ENCODE data around the gene SLC2A8.

SLC2A8 gene

GRCh38 chr9:127444921-127445850, 48.2 kb downstream of the SLC2A8 start:
- Histone ChIP-seq H4K91ac (ENCODE audit: low read depth, low read length, poor library complexity) (no peak overlapping the region), H3K27me3 (ENCODE audit: control insufficient read depth in 3 of 3, insufficient read depth in 3 of 3, low read depth in 1 of 3, low read length in 3 of 3) (no peaks in the 10 kb centered on the region), H3K14ac (ENCODE audit: low read length) (no peak overlapping the region), H2BK12ac (ENCODE audit: low read length) (no peak overlapping the region), H3K79me1 (ENCODE audit: low read depth, low read length) (peaks cover 2% of the 10 kb centered on the region), H2BK5ac (ENCODE audit: low read length) (no peak overlapping the region), H3K4me3 (ENCODE audit: low read length in 2 of 2) (no peak overlapping the region), H4K8ac (ENCODE audit: low read depth, low read length) (no peak overlapping the region), H2BK120ac (ENCODE audit: low read depth, low read length) (no peak overlapping the region), H3K4me2 (ENCODE audit: insufficient read depth, low read length, poor library complexity, severe bottlenecking) (no peak overlapping the region), H2AK5ac (ENCODE audit: low read depth, low read length) (no peak overlapping the region), H3K4ac (ENCODE audit: low read length) (no peak overlapping the region), H3K9ac (ENCODE audit: low read depth, low read length, poor library complexity) (no peak overlapping the region), H2AFZ (ENCODE audit: low read length) (no peak overlapping the region), H3K4me1 (ENCODE audit: control insufficient read depth in 2 of 2, insufficient read depth in 1 of 2, low read depth in 1 of 2, low read length in 2 of 2) (peaks cover 9 to 13% of the 10 kb centered on the region in 2 donors), H3K18ac (ENCODE audit: low read length) (no peak overlapping the region), H3K23ac (ENCODE audit: low read depth, low read length, poor library complexity) (no peak overlapping the region), H3K36me3 (replicated peaks in 1 of 2; ENCODE audit: control insufficient read depth in 2 of 2, insufficient read depth in 2 of 2, low read length in 2 of 2) (peaks cover 70 to 92% of the 10 kb centered on the region in 2 donors), H3K27ac (replicated peaks; ENCODE audit: low read length) (no peak overlapping the region), H2BK15ac (ENCODE audit: low read length) (no peak overlapping the region), H3K9me3 (replicated peaks in 1 of 2; ENCODE audit: control insufficient read depth in 2 of 2, insufficient read depth in 1 of 2, low read depth in 1 of 2, low read length in 2 of 2) (peaks cover 11 to 65% of the 10 kb centered on the region in 2 donors)
- DNase-seq (ENCODE audit: low spot score) = no peak
- WGBS, 2 donors (ENCODE audit: extremely low coverage in 2 of 2, insufficient read length in 2 of 2, insufficient replicate concordance in 1 of 2) = no CpG with 5 or more reads among the region's 15 CpGs

DNA sequence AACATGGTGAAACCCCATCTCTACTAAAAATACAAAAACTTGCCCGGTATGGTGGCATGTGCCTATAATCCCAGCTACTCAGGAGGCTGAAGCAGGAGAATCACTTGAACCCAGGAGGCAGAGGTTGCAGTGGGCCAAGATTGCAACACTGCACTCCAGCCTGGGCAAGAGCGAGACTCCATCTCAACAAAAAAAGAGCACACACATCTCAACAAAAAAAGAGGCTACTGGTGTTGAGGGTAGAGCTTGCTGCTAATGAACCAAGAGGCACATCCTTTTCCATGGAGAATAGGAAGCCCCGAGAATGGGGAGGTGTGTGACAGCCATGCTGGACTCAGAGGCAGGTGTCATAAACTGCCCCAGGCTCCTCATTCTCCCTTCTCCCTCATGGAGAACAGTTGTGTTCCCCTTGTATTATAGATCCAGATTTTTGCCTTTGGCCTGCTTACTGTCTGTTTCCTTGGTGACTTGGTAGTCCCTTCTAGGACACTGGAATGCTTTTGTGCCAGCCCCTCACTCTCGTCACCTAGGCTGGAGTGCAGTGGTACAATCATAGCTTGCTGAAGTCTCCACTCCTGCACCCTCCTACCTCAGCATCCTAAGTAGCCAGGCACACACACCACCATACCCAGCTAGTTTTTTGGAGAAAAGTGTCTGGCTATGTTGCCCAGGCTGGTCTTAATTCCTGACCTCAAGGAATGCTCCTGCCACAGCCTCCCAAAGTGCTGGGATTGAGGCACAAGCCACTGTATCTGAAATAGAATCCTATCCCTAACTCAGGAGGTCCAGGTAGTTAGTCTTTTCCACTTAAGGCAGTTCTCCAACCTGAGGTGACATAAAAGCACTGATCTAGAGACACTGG, 49.1 kb downstream of the SLC2A8 start:
- Histone ChIP-seq H4K91ac (ENCODE audit: low read depth, low read length, poor library complexity) (no peak overlapping the region), H2AFZ (ENCODE audit: low read length) (no peak overlapping the region), H3K4ac (ENCODE audit: low read length) (no peak overlapping the region), H2BK120ac (ENCODE audit: low read depth, low read length) (no peak overlapping the region), H3K23ac (ENCODE audit: low read depth, low read length, poor library complexity) (no peak overlapping the region), H3K4me1 (ENCODE audit: control insufficient read depth in 2 of 2, insufficient read depth in 1 of 2, low read depth in 1 of 2, low read length in 2 of 2) (peaks cover 9 to 15% of the 10 kb centered on the region in 2 donors), H2BK5ac (ENCODE audit: low read length) (no peak overlapping the region), H3K79me1 (ENCODE audit: low read depth, low read length) (peaks cover 3% of the 10 kb centered on the region), H3K4me2 (ENCODE audit: insufficient read depth, low read length, poor library complexity, severe bottlenecking) (no peak overlapping the region), H3K14ac (ENCODE audit: low read length) (no peak overlapping the region), H3K36me3 (replicated peaks in 1 of 2; ENCODE audit: control insufficient read depth in 2 of 2, insufficient read depth in 2 of 2, low read length in 2 of 2) (peaks cover 64 to 88% of the 10 kb centered on the region in 2 donors), H2BK12ac (ENCODE audit: low read length) (no peak overlapping the region), H3K4me3 (ENCODE audit: low read length in 2 of 2) (no peak overlapping the region), H2BK15ac (ENCODE audit: low read length) (no peak overlapping the region), H4K8ac (ENCODE audit: low read depth, low read length) (no peak overlapping the region), H3K18ac (ENCODE audit: low read length) (no peak overlapping the region), H2AK5ac (ENCODE audit: low read depth, low read length) (no peak overlapping the region), H3K9me3 (replicated peaks in 1 of 2; ENCODE audit: control insufficient read depth in 2 of 2, insufficient read depth in 1 of 2, low read depth in 1 of 2, low read length in 2 of 2) (peaks cover 11 to 63% of the 10 kb centered on the region in 2 donors), H3K27ac (replicated peaks; ENCODE audit: low read length) (no peak overlapping the region), H3K27me3 (ENCODE audit: control insufficient read depth in 3 of 3, insufficient read depth in 3 of 3, low read depth in 1 of 3, low read length in 3 of 3) (no peaks in the 10 kb centered on the region), H3K9ac (ENCODE audit: low read depth, low read length, poor library complexity) (no peak overlapping the region)
- no peak for DNase-seq (ENCODE audit: low spot score)
- no CpG with 5 or more reads among the region's 4 CpGs for WGBS, 2 donors (ENCODE audit: extremely low coverage in 2 of 2, insufficient read length in 2 of 2, insufficient replicate concordance in 1 of 2)

GRCh38 chr9:127446713-127447415, 49.9 kb downstream of the SLC2A8 start:
- Histone ChIP-seq H2BK15ac (ENCODE audit: low read length) (no peak overlapping the region), H3K9me3 (replicated peaks in 1 of 2; ENCODE audit: control insufficient read depth in 2 of 2, insufficient read depth in 1 of 2, low read depth in 1 of 2, low read length in 2 of 2) (peaks cover 11 to 61% of the 10 kb centered on the region in 2 donors), H3K4me2 (ENCODE audit: insufficient read depth, low read length, poor library complexity, severe bottlenecking) (no peak overlapping the region), H3K4me1 (ENCODE audit: control insufficient read depth in 2 of 2, insufficient read depth in 1 of 2, low read depth in 1 of 2, low read length in 2 of 2) (peaks cover 9 to 18% of the 10 kb centered on the region in 2 donors), H4K8ac (ENCODE audit: low read depth, low read length) (no peak overlapping the region), H3K27me3 (ENCODE audit: control insufficient read depth in 3 of 3, insufficient read depth in 3 of 3, low read depth in 1 of 3, low read length in 3 of 3) (no peaks in the 10 kb centered on the region), H2AK5ac (ENCODE audit: low read depth, low read length) (no peak overlapping the region), H3K36me3 (replicated peaks in 1 of 2; ENCODE audit: control insufficient read depth in 2 of 2, insufficient read depth in 2 of 2, low read length in 2 of 2) (peaks cover 63 to 84% of the 10 kb centered on the region in 2 donors), H2BK120ac (ENCODE audit: low read depth, low read length) (no peak overlapping the region), H2BK5ac (ENCODE audit: low read length) (no peak overlapping the region), H3K27ac (replicated peaks; ENCODE audit: low read length) (no peak overlapping the region), H3K4me3 (ENCODE audit: low read length in 2 of 2) (no peak overlapping the region), H3K9ac (ENCODE audit: low read depth, low read length, poor library complexity) (no peak overlapping the region), H2BK12ac (ENCODE audit: low read length) (no peak overlapping the region), H2AFZ (ENCODE audit: low read length) (no peak overlapping the region), H3K79me1 (ENCODE audit: low read depth, low read length) (peaks cover 3% of the 10 kb centered on the region), H4K91ac (ENCODE audit: low read depth, low read length, poor library complexity) (no peak overlapping the region), H3K4ac (ENCODE audit: low read length) (no peak overlapping the region), H3K18ac (ENCODE audit: low read length) (no peak overlapping the region), H3K14ac (ENCODE audit: low read length) (no peak overlapping the region), H3K23ac (ENCODE audit: low read depth, low read length, poor library complexity) (no peak overlapping the region)
- WGBS, 2 donors (ENCODE audit: extremely low coverage in 2 of 2, insufficient read length in 2 of 2, insufficient replicate concordance in 1 of 2) = no CpG with 5 or more reads among the region's 7 CpGs
- DNase-seq (ENCODE audit: low spot score) = no peak
